Esophagus muscularis mucosa (tissue), 3 donors: ENCODE measurements around the gene CD33.

ENCODE experiments used
- POLR2A ChIP-seq: fragments of 450-650 bp; IDR thresholded peaks from one replicate; pipeline ENCODE4 v1.6.1; 2017; ENCODE audit warnings: antibody characterized with exemption, moderate library complexity, mild to moderate bottlenecking, low read depth
- TF ChIP-seq, protein P1 (sequence below), 3 experiments: fragments of 200-600 bp in 2 of 3; fragments of 450-650 bp in 1 of 3; sonication (generic) in 2 of 3; IDR thresholded peaks; one replicate each; pipeline ENCODE4 v1.5.1; 2017 to 2019; ENCODE audit warnings: antibody characterized with exemption in 3 of 3, mild to moderate bottlenecking in 2 of 3, moderate library complexity in 1 of 3

DNA sequence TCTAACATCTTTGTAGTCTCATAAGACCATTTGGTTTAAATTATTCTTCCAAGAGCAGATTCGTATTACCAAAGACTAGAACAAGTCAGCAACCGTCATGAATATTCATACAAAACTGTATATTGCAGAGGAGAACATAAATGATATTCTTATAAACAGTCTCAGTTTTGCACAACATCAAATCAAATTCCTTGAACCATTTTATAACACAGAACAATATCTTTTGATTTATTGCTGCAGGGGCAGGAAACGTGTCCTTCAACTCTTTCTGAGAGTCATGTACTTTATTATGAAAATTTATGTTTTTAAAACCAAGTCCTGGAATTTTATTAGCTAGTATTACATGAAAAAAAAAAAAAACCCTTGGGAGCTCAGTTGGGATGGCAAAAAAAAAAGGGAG, 52.2 kb downstream of the CD33 start:
- TF ChIP-seq, protein P1, sequence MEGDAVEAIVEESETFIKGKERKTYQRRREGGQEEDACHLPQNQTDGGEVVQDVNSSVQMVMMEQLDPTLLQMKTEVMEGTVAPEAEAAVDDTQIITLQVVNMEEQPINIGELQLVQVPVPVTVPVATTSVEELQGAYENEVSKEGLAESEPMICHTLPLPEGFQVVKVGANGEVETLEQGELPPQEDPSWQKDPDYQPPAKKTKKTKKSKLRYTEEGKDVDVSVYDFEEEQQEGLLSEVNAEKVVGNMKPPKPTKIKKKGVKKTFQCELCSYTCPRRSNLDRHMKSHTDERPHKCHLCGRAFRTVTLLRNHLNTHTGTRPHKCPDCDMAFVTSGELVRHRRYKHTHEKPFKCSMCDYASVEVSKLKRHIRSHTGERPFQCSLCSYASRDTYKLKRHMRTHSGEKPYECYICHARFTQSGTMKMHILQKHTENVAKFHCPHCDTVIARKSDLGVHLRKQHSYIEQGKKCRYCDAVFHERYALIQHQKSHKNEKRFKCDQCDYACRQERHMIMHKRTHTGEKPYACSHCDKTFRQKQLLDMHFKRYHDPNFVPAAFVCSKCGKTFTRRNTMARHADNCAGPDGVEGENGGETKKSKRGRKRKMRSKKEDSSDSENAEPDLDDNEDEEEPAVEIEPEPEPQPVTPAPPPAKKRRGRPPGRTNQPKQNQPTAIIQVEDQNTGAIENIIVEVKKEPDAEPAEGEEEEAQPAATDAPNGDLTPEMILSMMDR (IDR thresholded peaks at IDR 0.05), result no peak
- no peak for TF ChIP-seq POLR2A
